ENCODE measurements around the gene BHLHA9.
"Not testable (repeated sequence)": the region's sequence is repeated elsewhere in the genome, so short reads cannot be mapped to it uniquely, and the experiment has no call there.

Gene BHLHA9

DNA sequence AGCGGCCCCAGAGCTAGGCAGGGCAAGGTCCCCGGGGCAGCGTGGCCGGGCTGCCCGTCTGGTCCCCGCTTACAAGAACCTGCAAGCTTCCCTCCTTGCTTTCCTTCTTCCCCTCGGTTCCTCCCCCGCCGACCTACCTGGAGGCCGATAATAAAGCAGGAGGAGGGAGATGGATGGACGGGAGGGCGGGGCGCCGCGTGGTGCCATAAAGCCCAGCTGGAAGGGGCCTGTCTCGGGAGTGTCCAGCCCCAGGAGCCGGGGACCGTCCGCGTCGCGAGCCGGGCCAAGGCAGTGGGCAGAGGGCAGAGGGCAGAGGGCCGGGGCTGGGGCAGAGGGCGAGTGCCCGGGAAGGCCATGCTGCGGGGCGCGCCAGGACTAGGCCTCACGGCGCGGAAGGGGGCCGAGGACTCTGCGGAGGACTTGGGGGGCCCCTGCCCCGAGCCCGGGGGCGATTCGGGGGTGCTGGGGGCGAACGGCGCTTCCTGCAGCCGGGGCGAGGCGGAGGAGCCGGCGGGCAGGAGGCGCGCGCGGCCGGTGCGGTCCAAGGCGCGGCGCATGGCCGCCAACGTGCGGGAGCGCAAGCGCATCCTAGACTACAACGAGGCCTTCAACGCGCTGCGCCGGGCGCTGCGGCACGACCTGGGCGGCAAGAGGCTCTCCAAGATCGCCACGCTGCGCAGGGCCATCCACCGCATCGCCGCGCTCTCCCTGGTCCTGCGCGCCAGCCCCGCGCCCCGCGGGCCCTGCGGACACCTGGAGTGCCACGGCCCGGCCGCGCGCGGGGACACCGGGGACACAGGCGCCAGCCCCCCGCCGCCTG lies at the start of gene BHLHA9:
Gene BHLHA9, plus strand, starts transcription at position 235 of the 820 bp plus-strand sequence. Its CDS starts 120 bp downstream, at position 355.
- DNase-seq = no peak

DNA sequence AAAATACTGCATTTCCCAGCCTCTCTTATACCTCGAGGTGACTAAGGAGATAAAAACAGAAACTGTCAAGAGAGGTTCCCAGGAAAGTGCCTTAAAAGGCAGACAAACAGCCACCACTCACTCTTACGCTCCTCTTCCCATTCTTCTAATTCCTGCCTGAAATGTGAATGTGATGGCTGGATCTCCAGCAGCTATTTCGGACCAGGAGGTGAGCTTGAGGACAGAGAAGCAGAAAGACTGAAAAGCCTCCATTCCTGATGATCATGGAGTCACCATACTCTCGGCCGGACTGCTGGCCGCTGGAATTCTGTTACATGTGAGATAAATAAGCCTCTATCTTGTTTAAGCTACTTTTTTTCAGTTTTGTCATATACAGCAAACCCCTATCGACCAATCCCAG lies 49.0 kb upstream of the BHLHA9 start:
- no peak for DNase-seq

- DNase-seq = no peak
Observed at GRCh38 chr17:1222321-1222720, 47.9 kb upstream of the BHLHA9 start.

GRCh38 chr17:1223662-1224061 lies 46.6 kb upstream of the BHLHA9 start:
- no peak for DNase-seq

DNA sequence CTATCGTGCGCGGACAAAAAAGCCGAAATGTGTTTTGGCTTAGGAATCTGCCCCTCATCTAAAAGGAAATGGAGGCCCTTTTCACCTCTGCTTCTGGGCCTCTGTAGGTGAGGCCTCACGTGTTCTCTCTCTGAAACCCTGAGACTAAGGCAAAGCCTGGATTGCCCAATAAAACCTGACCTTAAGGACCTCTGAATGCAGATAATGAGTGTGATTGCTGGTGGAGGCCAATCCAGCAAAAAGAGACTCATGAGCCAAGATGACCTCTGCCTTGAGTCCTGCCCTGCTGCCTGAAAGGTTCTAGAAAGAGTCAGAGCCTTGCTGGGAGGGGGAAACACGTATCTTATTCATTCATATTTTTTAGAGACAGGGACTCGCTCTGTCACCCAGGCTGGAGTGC lies 45.9 kb upstream of the BHLHA9 start:
- DNase-seq = no peak

DNA sequence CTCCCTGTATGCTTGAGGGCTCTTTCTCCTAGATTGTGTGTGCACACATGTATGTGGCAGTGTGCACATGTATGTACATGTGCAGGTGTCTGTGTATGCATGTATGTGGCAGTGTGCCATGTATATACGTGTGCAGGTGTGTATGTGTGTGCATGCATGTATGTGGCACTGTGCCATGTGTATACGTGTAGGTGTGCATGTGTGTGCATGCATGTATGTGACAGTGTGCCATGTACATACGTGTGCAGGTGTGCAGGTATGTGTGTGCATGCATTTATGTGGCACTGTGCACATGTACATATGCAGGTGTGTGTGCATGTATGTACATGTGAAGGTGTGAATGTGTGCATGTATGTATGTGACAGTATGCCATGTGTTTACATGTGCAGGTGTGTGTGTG lies 43.9 kb upstream of the BHLHA9 start:
- DNase-seq = no peak

GRCh38 chr17:1227365-1227764 lies 42.9 kb upstream of the BHLHA9 start:
- no peak for DNase-seq

- no peak for DNase-seq
Observed at GRCh38 chr17:1227917-1228780, 42.1 kb upstream of the BHLHA9 start.

DNA sequence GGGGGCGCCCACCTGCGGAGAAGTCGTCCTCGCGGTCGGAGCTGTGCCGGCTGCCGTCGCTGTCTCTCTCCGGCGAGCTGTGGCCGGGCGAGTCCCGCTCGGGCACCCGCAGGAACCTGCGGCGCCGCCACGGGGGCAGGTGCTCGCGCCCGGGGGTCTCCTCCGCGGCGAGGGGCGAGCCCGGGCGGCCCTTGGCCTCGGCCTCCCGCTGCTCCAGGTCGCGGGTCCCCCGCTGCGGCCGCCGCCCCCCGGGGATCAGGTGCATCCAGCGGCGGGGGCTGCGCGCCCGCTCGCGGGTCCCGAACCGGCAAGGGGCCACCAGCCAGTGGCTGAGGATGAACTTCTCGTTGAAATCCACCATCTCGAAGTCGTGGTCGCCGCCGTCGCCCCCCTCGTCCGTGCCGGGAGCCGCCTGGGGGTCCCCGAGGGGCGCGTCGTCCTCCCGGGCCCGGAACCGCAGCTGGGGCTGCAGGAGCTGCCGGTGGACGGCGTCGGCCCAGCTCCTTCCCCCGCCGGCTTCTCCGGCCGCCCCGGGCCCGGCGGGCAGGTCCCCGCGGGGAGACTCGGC lies 41.4 kb upstream of the BHLHA9 start:
- no peak for DNase-seq

- DNase-seq = no peak
Observed at GRCh38 chr17:1229349-1229899, 40.8 kb upstream of the BHLHA9 start.

DNA sequence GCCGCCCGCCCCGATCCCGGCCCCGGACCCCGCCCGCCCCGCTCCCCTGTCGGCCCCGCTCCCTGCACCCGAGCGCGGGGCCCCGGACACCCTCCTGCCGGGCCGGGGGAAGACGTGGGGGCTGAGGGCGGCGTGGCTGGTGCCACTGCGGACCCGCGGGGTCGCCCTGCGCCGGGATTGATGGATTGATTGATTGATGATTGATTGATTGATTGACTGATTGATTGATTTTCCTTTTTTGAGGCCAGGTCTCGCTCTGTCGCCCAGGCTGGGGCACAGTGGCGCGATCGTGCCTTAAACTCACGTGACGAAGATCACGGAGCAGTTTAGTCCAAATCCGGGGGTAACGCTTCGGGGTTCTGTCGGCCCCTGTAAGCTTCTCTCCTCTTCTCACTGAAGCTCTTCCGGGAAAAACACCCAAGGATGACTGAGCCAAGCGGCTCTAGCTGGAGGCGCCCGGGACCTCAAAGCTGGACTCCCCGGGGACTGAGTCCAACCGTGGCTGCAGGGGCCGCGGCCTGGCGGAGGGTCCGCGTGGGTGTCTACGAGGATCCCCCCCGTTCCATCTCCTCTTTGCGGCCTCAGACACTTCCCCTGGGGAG lies 40.2 kb upstream of the BHLHA9 start:
- no peak for DNase-seq

- no peak for DNase-seq
Observed at GRCh38 chr17:1231456-1231855, 38.8 kb upstream of the BHLHA9 start.

GRCh38 chr17:1232331-1232730 lies 37.9 kb upstream of the BHLHA9 start:
- DNase-seq = no peak

GRCh38 chr17:1232786-1233185 lies 37.5 kb upstream of the BHLHA9 start:
- peak; percentile 25 for DNase-seq

DNA sequence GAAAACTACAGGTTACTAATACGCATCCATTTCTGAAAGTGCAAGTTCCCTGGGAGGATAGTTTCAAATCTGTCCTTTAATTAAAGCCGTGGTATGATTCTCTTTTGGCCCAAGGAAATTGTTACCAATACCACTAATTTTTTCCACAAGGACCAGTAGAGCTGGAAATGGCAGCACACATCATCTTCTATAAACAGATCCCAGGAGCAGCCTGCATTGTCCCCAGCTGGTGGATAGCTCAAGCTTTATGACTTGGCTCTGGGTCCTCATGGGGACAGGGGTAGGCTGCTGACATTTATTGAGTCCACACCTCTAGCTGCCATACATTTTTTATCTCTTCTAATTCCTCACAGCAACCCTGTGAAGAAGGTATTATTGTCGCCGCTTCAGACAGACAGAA lies 35.8 kb upstream of the BHLHA9 start:
- DNase-seq = no peak

DNA sequence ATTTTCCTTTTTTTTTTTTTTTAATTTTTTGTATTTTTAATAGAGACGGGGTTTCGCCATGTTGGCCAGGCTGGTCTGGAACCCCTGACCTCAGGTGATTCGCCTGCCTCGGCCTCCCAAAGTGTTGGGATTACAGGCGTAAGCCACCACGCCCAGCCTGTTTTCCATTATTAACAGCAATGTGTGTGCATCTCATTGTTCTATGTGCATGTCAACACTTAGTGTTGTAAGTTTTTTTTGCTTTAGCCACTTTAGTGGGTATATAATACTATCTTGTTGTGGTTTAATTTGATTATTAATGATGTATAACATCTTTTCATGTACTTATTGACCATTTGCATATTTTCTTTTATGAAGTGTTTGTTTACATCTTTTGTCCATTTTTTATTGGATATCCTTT lies 32.8 kb upstream of the BHLHA9 start:
- no peak for DNase-seq

- DNase-seq = no peak
Observed at GRCh38 chr17:1239210-1239609, 31.0 kb upstream of the BHLHA9 start.

- not testable (repeated sequence) for DNase-seq
Observed at GRCh38 chr17:1240426-1240825, 29.8 kb upstream of the BHLHA9 start.

DNA sequence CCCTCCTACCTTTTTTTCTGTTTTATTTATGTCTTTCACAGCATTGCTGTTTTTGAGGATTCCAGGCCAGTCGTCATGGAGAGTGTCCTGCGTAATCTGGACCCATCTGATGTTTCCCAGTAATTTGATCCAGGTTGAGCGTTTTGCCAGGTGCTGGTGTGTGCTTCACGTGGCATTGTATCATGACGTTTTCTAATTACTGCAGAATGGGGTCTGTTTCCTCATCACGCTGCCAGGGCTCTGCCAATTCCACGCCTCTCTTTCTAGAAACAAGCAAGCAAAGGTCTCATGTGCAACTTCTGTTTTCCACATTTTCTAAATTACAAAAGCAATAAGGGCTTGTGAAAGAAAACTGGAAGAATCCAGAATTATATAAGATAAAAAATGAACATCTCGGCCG lies 28.3 kb upstream of the BHLHA9 start:
- DNase-seq = peak; percentile 29

GRCh38 chr17:1244606-1245012 lies 25.6 kb upstream of the BHLHA9 start:
- DNase-seq = no peak

DNA sequence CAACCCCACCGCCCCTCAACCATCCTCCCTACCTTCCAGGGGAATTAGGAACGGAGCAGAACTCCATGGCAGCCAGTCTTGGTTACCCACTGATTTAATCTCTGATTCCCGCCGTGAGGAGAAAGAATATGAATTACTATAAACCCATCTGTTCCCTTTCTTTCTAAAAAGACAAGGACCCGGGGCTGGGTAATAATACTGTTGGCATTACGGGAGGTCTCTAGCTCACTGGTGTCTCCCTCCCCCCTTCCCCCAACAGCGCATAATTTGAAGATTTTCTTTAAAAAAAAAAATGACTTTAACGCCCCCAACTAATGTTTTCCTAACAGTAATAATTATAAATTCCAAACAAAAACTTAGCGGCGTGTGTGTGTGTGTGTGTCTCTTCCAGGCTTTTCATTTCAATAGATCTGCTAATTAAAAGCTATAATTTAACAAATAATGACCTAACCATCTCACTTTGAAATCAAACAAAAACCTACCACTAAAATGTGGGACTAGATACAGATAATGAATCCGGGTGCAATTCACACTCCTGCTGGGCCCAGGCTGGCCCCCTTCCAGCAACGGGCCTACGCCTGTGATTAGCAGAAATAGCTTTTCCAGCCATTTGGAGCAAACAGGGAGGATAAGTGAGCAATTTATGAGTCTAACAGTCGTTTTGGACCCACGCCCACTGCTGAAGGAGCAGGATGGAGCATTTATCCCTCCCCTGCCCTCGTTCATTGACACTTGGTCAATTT lies 18.2 kb upstream of the BHLHA9 start:
- DNase-seq = peak; percentile 42

GRCh38 chr17:1255041-1255440 lies 15.2 kb upstream of the BHLHA9 start:
- no peak for DNase-seq
